ENCODE results near the gene PALM3. TPM values are rescaled to one million over a fixed set of nuclear protein-coding genes. Genes with fewer than 3 reads are reported as not detected.

Gene PALM3
- total RNA-seq, 1 experiment from 2014 or later: 0.54 TPM

DNA sequence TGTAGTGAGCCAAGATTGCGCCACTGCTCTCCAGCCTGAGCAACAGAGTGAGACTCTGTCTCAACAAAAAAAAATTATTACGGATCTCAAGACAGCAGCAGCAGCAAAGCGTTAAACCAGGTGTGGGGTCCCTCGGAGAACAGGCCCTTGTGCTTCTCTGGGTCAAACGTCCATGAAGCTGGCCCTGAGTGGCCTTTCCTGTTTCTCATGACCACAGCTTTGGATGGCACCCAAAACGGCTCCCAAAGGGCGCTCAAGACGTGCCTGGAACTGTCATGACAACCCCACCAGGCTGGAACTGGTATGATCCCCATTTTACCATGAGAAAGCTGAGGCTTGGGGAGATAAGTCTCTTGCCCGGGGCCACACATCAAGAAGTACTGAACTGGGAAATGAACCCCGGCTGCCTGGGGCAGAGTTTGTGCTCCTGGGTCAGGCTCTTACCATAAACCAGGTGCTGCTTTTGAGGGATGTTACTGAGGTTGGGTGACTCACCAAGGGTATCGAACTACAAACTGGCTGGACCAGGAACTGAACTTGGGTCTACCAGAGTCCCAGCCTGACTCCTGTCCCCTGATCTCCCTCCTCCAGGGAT is 40.3 kb upstream of the PALM3 start:
- H3K27ac ChIP-seq (ENCODE audit: low read length): no peak overlapping the region
- no TSS peak for BruUV-seq (replicated peaks)
- in situ Hi-C loops (cut with HindIII; ENCODE audit: low pct_unique_long_range_greater_than_20kb, low sequenced_read_pairs): no loop called here

DNA sequence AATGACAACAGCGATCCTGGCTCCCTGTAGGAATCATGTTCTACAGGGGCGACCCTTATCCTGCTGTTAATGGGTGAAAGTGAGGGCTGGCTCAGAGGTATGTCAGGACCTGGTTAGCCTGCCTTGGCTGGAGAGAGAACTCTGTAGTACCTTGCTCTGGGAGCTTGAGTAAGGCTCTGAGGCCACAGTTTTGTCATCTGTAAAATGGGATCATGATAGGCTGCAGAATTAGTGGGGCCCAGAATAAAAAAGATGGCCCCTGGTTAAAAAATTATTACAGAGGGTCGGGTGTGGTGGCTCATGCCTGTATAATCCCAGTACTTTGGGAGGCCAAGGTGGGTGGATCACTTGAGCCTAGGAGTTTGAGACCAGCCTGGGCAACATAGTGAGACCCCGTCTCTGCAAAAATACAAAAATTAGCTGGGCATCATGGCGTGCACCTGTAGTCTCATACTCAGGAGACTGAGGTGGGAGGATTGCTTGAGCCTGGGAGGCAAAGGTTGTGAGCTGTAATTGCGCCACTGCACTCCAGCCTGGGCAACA is 39.2 kb upstream of the PALM3 start:
- Histone ChIP-seq H3K4me3 (ENCODE audit: low read depth in 2 of 2, low read length in 2 of 2) (no peak overlapping the region), H3K36me3 (ENCODE audit: control insufficient read depth, insufficient read depth, low read length) (no peaks in the 10 kb centered on the region), H3K4me1 (ENCODE audit: control insufficient read depth, insufficient read depth, low read length) (no peaks in the 10 kb centered on the region), H3K27me3 (ENCODE audit: control insufficient read depth, insufficient read depth, low read length) (no peaks in the 10 kb centered on the region), H3K9me3 (ENCODE audit: control insufficient read depth, insufficient read depth, low read depth, low read length) (no peaks in the 10 kb centered on the region), H3K27ac (ENCODE audit: low read length) (no peak overlapping the region)
- intact Hi-C loops (cut with micrococcal nuclease; ENCODE audit: unreplicated experiment): no loop called here
- BruUV-seq (replicated peaks): no TSS peak
- CTCF ChIA-PET: no interaction called here
- DNase-seq (ENCODE audit: low read depth, low spot score) (no peak), ATAC-seq (no peak)
- POLR2A ChIA-PET: no interaction called here
- in situ Hi-C loops (cut with HindIII; ENCODE audit: low pct_unique_long_range_greater_than_20kb, low sequenced_read_pairs): no loop called here
- TF ChIP-seq SIN3A (IDR thresholded peaks at IDR 0.05; ENCODE audit: borderline replicate concordance, insufficient read depth, low read depth, low read length) (no peak), TCF7L2 (IDR thresholded peaks at IDR 0.05; ENCODE audit: low read depth, low read length) (no peak), POLR2AphosphoS5 (IDR thresholded peaks at IDR 0.05; ENCODE audit: low read depth, low read length) (no peak)
- TF ChIP-seq, protein P1, sequence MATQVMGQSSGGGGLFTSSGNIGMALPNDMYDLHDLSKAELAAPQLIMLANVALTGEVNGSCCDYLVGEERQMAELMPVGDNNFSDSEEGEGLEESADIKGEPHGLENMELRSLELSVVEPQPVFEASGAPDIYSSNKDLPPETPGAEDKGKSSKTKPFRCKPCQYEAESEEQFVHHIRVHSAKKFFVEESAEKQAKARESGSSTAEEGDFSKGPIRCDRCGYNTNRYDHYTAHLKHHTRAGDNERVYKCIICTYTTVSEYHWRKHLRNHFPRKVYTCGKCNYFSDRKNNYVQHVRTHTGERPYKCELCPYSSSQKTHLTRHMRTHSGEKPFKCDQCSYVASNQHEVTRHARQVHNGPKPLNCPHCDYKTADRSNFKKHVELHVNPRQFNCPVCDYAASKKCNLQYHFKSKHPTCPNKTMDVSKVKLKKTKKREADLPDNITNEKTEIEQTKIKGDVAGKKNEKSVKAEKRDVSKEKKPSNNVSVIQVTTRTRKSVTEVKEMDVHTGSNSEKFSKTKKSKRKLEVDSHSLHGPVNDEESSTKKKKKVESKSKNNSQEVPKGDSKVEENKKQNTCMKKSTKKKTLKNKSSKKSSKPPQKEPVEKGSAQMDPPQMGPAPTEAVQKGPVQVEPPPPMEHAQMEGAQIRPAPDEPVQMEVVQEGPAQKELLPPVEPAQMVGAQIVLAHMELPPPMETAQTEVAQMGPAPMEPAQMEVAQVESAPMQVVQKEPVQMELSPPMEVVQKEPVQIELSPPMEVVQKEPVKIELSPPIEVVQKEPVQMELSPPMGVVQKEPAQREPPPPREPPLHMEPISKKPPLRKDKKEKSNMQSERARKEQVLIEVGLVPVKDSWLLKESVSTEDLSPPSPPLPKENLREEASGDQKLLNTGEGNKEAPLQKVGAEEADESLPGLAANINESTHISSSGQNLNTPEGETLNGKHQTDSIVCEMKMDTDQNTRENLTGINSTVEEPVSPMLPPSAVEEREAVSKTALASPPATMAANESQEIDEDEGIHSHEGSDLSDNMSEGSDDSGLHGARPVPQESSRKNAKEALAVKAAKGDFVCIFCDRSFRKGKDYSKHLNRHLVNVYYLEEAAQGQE (IDR thresholded peaks at IDR 0.05; ENCODE audit: insufficient read depth in 1 of 2, low read depth in 2 of 2, low read length in 1 of 2): no peak
- TF ChIP-seq, protein P2, sequence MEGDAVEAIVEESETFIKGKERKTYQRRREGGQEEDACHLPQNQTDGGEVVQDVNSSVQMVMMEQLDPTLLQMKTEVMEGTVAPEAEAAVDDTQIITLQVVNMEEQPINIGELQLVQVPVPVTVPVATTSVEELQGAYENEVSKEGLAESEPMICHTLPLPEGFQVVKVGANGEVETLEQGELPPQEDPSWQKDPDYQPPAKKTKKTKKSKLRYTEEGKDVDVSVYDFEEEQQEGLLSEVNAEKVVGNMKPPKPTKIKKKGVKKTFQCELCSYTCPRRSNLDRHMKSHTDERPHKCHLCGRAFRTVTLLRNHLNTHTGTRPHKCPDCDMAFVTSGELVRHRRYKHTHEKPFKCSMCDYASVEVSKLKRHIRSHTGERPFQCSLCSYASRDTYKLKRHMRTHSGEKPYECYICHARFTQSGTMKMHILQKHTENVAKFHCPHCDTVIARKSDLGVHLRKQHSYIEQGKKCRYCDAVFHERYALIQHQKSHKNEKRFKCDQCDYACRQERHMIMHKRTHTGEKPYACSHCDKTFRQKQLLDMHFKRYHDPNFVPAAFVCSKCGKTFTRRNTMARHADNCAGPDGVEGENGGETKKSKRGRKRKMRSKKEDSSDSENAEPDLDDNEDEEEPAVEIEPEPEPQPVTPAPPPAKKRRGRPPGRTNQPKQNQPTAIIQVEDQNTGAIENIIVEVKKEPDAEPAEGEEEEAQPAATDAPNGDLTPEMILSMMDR (IDR thresholded peaks at IDR 0.05): no peak

More for the DNA sequence above, 40.3 kb upstream of the PALM3 start:
- no peaks in the 10 kb centered on the region for H3K36me3 ChIP-seq (ENCODE audit: control insufficient read depth, insufficient read depth, low read length)
- DNase-seq (ENCODE audit: low read depth, low spot score): no peak
- CTCF ChIA-PET: no interaction called here
- no peak overlapping the region for H3K4me3 ChIP-seq (ENCODE audit: low read depth in 2 of 2, low read length in 2 of 2)
- intact Hi-C loops (cut with micrococcal nuclease; ENCODE audit: unreplicated experiment): no loop called here
- no peaks in the 10 kb centered on the region for H3K27me3 ChIP-seq (ENCODE audit: control insufficient read depth, insufficient read depth, low read length)
- POLR2A ChIA-PET: no interaction called here
- ATAC-seq: no peak
- no peaks in the 10 kb centered on the region for H3K4me1 ChIP-seq (ENCODE audit: control insufficient read depth, insufficient read depth, low read length)
- H3K9me3 ChIP-seq (ENCODE audit: control insufficient read depth, insufficient read depth, low read depth, low read length): no peaks in the 10 kb centered on the region
- TF ChIP-seq POLR2AphosphoS5 (IDR thresholded peaks at IDR 0.05; ENCODE audit: low read depth, low read length) (no peak), TCF7L2 (IDR thresholded peaks at IDR 0.05; ENCODE audit: low read depth, low read length) (no peak), SIN3A (IDR thresholded peaks at IDR 0.05; ENCODE audit: borderline replicate concordance, insufficient read depth, low read depth, low read length) (no peak)
- TF ChIP-seq, protein P1 (IDR thresholded peaks at IDR 0.05; ENCODE audit: insufficient read depth in 1 of 2, low read depth in 2 of 2, low read length in 1 of 2): no peak
- TF ChIP-seq, protein P2 (IDR thresholded peaks at IDR 0.05): no peak

Measured in Panc1 (cell line).